ENCODE measurements around the gene NOP9. TPM values are rescaled to one million over a fixed set of nuclear protein-coding genes. Genes with fewer than 3 reads are reported as not detected.
A peak's percentile ranks its signal among the peaks of the same experiment; 100 is the strongest.

The NOP9 gene
- total and polyA plus RNA-seq, 7 donors = 7.8 to 29.0 (median 14.6) TPM

DNA sequence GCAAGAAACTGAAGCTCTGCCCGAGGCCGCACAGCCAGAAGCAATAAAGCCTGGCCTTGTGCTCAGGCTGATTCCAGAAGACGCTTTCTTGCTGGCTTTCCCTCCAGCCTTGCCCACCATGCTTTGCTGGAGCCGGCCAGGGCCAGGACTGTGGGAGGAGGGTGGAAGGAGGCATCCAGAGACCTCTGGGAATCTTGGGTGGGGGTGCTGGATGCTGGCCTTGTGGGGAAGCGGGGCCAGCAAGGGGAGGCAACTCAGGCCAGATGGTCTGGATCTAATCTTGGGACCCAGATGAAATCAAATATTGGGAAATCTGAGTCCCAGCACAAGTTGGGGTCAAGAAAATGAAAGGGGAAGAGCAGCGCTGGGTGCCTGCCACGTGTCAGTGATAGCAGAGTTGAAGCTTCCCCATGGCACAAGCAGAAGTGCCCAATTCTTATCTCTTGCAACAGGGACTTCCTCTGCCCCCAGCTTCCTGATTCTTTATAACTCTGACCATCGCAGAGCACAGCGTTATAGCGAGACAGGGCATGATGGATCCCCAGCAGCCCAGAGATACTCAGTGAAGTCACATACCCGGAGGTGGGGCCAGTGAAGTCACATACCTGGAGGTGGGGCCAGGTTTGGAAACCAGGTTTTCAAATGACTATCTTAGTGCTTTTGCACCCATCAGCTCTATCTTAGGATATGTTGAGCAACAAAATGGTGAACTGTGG lies 21.9 kb upstream of the NOP9 start:
- no peaks in the 10 kb centered on the region for H3K9me3 ChIP-seq
- H3K27ac ChIP-seq = peak overlapping the region in 2 of 4 donors; percentile 7 to 25
- DNase-seq = no peak
- intact Hi-C loops (cut with DNase I) = no loop called here
- H3K27me3 ChIP-seq = no peaks in the 10 kb centered on the region
- no peak overlapping the region for H3K4me3 ChIP-seq
- TF ChIP-seq POLR2A (IDR thresholded peaks at IDR 0.05) (no peak), POLR2AphosphoS5 (IDR thresholded peaks at IDR 0.05) (no peak), EP300 (IDR thresholded peaks at IDR 0.05) (no peak)
- TF ChIP-seq, protein P1, sequence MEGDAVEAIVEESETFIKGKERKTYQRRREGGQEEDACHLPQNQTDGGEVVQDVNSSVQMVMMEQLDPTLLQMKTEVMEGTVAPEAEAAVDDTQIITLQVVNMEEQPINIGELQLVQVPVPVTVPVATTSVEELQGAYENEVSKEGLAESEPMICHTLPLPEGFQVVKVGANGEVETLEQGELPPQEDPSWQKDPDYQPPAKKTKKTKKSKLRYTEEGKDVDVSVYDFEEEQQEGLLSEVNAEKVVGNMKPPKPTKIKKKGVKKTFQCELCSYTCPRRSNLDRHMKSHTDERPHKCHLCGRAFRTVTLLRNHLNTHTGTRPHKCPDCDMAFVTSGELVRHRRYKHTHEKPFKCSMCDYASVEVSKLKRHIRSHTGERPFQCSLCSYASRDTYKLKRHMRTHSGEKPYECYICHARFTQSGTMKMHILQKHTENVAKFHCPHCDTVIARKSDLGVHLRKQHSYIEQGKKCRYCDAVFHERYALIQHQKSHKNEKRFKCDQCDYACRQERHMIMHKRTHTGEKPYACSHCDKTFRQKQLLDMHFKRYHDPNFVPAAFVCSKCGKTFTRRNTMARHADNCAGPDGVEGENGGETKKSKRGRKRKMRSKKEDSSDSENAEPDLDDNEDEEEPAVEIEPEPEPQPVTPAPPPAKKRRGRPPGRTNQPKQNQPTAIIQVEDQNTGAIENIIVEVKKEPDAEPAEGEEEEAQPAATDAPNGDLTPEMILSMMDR (IDR thresholded peaks at IDR 0.05) = no peak
- no peaks in the 10 kb centered on the region for H3K4me1 ChIP-seq
- 71 to 89% methylated on average over 11 of the region's 11 CpGs for WGBS, 2 donors
- H3K36me3 ChIP-seq = no peaks in the 10 kb centered on the region

DNA sequence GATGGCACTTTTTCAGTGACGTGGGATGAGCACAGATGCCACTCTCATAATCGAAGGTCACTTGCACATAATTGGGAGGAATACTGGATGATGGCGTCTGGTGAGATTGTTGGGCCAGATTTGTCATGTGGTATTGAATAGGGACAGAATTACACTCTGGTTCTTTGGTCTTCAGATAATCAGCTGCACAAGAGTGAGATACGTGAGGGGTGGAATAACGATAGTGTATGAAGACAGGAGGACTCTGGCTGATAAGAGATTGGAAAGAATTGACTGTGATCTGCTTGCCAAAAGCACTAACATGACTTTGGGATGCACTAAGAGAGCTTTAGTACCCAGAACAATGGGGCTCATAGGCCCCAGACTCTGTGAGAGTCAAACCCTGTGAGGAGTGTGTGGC lies 21.2 kb upstream of the NOP9 start:
- WGBS, 2 donors = 93 to 96% methylated on average over 5 of the region's 5 CpGs
- Histone ChIP-seq H3K36me3 (no peaks in the 10 kb centered on the region), H3K27me3 (no peaks in the 10 kb centered on the region), H3K27ac (no peak overlapping the region), H3K4me1 (no peaks in the 10 kb centered on the region), H3K4me3 (no peak overlapping the region), H3K9me3 (no peaks in the 10 kb centered on the region)
- DNase-seq = no peak
- intact Hi-C loops (cut with DNase I) = no loop called here
- no peak for TF ChIP-seq EP300 (IDR thresholded peaks at IDR 0.05)
- TF ChIP-seq POLR2AphosphoS5 (IDR thresholded peaks at IDR 0.05) = no peak
- no peak for TF ChIP-seq POLR2A (IDR thresholded peaks at IDR 0.05)
- TF ChIP-seq, protein P1 (IDR thresholded peaks at IDR 0.05) = no peak

DNA sequence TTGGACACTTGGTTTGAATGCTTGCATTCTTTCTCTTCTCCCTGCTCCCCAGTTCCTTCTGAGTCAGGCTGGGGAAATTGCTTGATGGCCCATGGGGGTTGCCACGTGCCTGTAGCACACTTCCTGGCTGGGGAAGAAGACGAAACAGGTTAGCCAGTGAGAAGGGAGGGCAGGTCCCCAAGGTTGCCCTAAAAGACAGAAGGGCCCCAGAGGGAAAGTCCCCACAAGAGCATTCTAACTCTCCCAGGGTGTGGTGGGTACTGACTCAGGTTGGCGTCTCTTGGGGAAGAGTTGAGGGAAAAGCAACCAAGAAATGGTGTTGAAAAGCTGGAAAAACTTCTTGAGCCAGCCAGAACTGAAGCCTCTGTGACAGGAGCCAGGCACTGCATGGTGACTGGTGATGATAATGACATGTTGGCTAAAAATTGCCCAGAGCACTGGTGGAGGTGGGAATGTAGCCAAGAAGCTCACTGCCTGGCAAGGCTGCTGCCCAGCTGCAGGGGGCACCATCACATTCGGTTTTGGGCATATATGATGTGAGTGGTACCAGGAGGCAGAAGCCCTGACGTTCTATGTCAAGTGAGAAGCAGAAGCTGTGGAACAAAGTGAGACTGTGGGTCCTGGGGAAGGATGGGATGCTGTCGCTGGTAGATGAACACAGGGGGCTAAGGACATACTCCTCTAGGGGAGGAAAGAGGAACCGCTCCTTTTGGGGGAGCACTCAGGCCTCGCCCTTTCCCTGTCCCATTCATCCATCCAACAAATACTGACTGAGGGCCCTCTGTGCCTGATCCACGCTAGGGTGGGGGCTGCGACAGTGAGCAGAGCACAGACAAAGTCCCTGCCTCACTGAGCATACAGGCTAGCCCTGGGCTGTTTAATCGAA lies 20.1 kb upstream of the NOP9 start:
- no peaks in the 10 kb centered on the region for H3K9me3 ChIP-seq
- H3K4me1 ChIP-seq = no peaks in the 10 kb centered on the region
- intact Hi-C loops (cut with DNase I) = no loop called here
- H3K36me3 ChIP-seq = no peaks in the 10 kb centered on the region
- H3K27ac ChIP-seq = no peak overlapping the region
- WGBS, 2 donors = 67 to 76% methylated on average over 11 of the region's 11 CpGs
- H3K4me3 ChIP-seq = no peak overlapping the region
- DNase-seq = no peak
- no peaks in the 10 kb centered on the region for H3K27me3 ChIP-seq
- TF ChIP-seq, protein P1 (IDR thresholded peaks at IDR 0.05) = no peak
- no peak for TF ChIP-seq POLR2A (IDR thresholded peaks at IDR 0.05)
- no peak for TF ChIP-seq EP300 (IDR thresholded peaks at IDR 0.05)
- no peak for TF ChIP-seq POLR2AphosphoS5 (IDR thresholded peaks at IDR 0.05)

DNA sequence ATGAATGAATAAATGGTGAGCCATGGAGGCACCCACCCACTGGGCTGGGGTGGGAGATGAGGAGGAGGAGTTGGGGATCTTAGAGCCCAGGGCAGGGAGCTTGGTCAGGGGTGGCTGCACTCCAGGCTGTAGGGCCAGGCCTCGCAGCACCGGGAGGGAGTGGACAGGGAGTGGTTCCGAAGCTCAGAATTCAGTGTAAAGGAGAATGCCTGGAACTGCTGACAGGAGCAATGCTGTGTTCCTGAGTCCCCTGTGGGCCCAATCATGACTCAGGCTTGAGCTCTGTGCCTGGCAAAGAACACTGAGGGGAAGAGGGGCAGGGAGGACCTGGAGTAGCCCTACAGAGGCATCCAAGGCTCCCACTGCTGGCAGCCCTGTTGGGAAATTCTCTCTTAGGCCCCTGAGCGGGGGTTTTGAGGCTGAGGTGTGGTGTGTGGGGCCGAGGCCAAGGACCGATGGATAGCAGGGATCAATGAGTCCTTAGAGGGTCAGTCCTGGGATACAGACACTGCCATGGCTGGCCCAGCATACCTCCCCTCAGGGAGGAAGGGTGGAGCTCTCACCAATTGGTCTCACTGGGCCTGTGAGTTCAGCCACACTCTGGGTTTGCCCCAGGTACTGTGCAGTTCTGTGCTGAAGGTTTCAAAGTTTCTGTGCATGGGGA lies 18.7 kb upstream of the NOP9 start:
- no peak overlapping the region for H3K4me3 ChIP-seq
- WGBS, 2 donors = 88 to 91% methylated on average over 6 of the region's 6 CpGs
- H3K4me1 ChIP-seq = no peaks in the 10 kb centered on the region
- H3K27ac ChIP-seq = no peak overlapping the region
- intact Hi-C loops (cut with DNase I) = no loop called here
- no peaks in the 10 kb centered on the region for H3K27me3 ChIP-seq
- H3K36me3 ChIP-seq = no peaks in the 10 kb centered on the region
- H3K9me3 ChIP-seq = no peaks in the 10 kb centered on the region
- TF ChIP-seq, protein P1 (IDR thresholded peaks at IDR 0.05) = no peak
- TF ChIP-seq POLR2AphosphoS5 (IDR thresholded peaks at IDR 0.05) = no peak
- TF ChIP-seq POLR2A (IDR thresholded peaks at IDR 0.05) = no peak
- no peak for TF ChIP-seq EP300 (IDR thresholded peaks at IDR 0.05)
- no peak for DNase-seq

All from sigmoid colon (tissue), 7 donors.